HG03439 (cell line): ENCODE results near the gene JMJD7.

ENCODE experiments used
- ATAC-seq: cut with Tn5 transposase; IDR thresholded peaks from one replicate; pipeline ENCODE4 v1.9.1; 2021; ENCODE audit warnings: mild to moderate bottlenecking, moderate library complexity; ENCODE audit not compliant: unreplicated experiment

JMJD7 gene

GRCh38 chr15:41799488-41799805 lies 28.4 kb upstream of the JMJD7 start:
- no peak for ATAC-seq

- ATAC-seq, result no peak
Observed at GRCh38 chr15:41801185-41801584, 26.7 kb upstream of the JMJD7 start.

GRCh38 chr15:41801850-41802455 lies 25.9 kb upstream of the JMJD7 start:
- ATAC-seq, result no peak

- ATAC-seq, result no peak
Observed at GRCh38 chr15:41804361-41804760, 23.5 kb upstream of the JMJD7 start.

DNA sequence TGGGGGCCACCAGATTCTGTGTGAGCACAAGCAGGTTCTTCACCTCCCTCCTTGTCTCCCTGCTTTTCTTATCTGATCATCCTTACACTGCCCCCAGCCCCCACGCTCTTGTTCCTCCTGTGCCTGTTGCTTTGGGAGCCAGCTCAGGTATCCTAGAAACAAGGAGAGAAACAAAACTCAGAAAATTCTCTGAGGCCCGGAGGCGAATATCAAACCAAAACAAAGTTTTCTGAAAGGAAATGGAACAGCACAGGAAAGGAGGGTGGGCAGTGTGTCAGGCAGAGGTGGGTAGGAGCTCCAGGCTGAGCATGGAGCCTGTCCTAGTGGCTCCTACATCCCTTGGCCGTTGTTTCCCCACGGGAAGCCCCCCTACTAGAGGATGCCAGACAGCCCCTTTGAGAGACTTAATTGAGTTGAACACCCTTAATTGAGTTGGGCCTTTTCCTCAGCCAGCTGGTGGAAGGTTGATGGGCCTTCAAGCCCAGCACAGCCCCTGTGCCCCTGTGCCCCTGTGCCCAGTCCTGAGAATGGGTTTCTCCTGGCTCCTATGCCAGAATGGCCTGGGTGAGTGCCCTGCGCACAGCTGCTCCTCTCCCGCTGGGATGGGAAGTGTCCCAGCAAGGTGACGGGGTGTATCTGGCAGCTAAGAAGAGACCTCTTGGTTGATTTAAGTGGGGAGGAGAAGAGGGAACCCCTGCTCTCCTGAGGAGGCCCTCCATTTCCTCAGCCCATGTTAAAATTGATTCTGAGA lies 22.8 kb upstream of the JMJD7 start:
- ATAC-seq, result no peak

DNA sequence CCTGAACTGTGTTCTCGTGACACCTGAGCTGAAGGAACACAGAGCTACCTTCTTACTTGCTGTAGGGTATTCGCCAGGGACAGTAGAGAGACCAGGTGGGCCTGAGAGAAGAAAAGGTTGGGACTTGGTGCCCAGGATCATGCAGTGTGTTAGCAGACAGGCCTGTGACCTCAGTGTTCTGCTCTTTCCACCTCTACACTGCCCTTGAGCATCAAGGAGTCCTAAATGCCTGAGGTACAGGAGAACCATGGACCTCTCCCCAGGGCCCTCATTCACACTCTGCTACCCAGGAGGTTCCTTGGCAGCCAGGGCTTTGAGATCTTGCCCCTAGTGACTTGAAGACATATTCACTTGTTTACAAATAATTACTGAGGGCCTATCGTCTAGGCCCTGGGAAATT lies 22.2 kb upstream of the JMJD7 start:
- ATAC-seq, result no peak

DNA sequence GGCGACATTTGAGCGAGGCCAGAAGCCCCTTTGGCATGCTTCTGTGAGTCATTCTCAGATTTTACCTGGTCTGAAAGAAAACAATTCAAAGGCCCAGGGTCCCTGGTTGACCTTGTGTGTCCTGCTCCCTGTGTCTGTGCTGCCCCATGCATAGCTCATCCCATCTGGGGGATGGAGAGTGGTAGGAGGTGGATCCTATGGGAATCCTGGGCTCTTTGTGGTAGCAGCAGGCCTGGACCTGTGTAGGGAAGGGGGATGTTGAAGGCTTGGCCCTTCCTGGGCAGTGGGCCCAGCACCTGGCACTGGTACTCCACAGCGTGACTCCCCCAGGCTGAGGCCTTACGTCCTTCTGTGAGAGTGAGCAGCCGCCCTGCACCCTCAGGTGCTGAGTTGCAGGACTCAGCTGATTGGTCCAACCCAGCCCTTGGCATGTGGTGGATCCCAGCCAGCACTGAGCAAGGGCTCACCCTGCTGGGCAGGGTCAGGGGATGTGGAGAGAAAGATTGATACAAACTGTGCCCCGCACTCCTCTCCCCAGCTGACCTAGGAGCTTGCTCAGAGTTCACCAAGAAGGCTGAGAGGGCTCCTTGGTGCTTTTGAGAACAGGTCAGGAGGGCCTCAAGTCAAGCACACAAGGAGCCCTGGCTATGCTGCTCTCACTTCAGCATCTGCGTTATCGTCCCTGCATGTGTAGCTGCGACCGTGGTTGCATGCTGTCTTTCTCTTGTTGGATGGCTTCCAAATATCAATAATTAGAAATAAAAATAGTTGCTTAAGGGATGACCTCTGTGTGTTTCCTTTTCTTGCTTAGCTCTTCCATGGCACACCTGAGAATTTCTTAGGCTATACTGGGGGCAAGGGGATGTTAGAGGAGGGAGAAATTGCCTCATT lies 21.4 kb upstream of the JMJD7 start:
- ATAC-seq, result no peak

- ATAC-seq, result no peak
Observed at GRCh38 chr15:41809121-41809520, 18.8 kb upstream of the JMJD7 start.

DNA sequence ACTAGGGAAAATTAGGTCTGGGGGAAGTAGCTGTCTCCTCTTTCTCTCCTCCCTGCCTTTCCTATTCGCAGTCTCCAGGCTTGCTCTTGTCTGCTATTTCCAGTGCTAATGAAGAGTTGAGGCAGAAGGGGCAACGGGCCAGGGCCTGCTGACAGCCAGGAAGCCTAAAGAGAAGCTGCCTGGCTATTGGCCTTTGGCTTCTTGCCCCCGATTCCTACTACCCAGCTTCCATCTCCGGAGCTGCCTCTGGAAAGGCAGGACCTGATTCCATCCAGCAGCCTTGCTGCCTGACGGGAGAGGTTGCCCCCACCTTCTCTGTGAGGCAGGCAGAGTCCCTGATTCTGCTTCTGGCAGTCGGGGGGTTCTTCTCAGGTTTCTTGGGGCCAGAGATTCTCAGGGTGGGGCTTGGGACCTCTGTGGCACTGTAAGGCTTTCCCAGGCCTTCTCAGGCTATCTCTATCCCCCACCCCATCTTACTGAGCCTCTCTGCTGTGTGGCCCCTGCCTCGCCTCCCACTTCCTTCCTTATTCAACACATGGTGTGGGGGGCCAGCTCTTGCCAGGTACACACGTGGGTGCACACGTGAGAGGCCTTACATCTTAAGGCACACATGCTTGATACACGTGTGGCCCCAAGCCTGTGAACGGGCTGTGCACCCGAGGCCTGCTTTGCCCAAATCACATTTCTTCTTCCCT lies 18.2 kb upstream of the JMJD7 start:
- no peak for ATAC-seq

- ATAC-seq, result no peak
Observed at GRCh38 chr15:41810651-41811431, 17.1 kb upstream of the JMJD7 start.

DNA sequence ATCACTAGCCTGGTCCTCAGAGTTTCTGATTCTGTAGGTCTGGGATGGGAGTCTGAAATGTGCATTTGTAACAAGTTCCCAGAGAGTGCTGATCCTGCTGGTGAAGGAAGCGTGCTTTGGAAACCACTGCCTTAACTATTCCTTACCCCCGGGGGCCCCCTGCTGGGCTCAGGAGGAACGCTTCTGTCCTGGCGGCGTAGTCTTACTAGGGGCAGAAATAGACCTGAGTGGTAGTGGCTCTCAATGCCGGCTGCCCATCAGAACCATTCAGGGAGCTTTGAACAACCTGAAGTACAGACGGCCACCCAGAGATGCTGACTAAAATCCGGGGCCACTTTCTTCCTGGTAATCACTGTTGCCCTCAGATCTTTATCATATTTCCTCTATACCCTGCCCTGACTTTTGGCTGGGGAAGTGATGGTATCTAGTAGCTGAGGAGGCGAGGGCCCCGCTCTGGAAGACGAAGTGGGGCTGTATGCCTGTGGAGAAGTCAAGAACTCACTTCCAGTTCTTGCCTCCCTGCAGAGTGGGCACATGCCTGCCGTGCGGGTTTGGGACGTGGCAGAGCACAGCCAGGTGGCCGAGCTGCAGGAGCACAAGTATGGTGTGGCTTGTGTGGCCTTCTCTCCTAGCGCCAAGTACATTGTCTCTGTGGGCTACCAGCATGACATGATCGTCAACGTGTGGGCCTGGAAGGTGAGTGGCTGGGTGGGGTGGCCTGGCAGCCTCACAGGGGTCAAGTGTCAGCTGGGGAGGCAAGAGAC lies 16.3 kb upstream of the JMJD7 start:
- no peak for ATAC-seq

- ATAC-seq, result no peak
Observed at GRCh38 chr15:41812820-41813375, 15.0 kb upstream of the JMJD7 start.

DNA sequence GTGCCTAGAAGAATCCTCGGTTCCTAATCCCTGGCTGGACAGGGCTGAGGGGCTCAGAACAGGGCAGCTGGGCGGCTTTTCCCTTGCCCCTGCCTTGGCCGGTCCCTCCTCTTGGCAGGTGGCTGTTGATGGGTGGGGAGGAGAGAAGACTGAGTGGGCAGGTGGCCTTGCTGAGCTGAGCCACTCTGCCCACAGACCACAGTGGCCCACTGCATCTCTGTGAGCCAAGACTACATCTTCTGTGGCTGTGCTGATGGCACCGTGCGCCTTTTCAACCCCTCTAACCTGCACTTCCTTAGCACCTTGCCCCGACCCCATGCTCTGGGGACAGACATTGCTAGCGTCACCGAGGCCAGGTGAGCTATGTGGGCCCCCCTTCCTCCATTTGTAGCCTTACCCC lies 14.5 kb upstream of the JMJD7 start:
- ATAC-seq, result no peak

- no peak for ATAC-seq
Observed at GRCh38 chr15:41814534-41814933, 13.4 kb upstream of the JMJD7 start.

GRCh38 chr15:41816788-41817187 lies 11.1 kb upstream of the JMJD7 start:
- ATAC-seq, result no peak

DNA sequence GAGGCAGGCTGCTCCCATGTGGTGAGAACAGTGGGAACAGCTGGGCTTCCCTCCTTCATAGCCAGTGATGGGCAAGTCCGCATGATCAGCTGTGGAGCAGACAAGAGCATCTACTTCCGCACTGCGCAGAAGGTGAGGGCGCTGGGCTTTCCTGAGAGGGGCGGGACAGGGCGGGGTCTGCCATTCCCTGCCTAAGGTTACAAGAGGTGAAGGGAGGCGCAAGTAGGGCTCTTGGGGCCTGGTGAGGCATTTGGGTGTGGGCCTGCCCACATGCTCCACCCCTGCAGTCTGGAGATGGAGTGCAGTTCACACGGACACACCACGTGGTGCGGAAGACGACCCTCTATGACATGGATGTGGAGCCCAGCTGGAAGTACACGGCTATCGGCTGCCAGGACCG lies 10.6 kb upstream of the JMJD7 start:
- ATAC-seq, result no peak

- no peak for ATAC-seq
Observed at GRCh38 chr15:41817781-41818180, 10.1 kb upstream of the JMJD7 start.

DNA sequence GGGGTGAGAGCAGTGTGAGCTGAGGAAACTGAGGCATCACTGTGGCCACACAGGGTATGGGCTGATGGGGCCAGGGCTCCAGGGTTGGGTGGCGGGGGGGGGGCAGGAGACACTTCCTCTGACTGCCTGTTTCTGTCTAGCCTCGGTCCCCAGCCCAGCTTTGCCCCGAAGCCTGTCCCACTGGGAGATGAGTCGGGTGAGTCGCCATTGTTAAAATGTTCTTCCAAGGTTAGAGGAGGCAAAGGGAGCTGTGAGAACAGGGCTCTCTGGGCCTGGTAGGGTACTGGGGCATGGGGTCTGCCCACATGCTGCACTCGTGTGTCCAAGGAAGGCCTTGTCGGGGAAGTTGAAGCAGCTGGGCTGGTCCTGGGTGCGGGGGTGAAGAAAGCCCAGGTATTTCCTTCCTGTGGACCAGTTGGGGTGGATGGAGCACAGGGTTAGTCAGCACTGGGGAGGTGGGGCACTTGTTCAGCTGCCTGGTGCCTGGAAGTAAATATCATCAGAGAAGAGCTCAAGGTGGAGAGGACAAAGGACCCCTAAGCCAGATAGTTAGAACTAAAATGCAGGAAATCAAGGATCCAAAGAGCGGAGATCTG lies 8.3 kb upstream of the JMJD7 start:
- no peak for ATAC-seq

GRCh38 chr15:41820791-41821423 lies 7.0 kb upstream of the JMJD7 start:
- ATAC-seq, result no peak
